ENCODE results near the gene COL20A1.

- TF ChIP-seq POLR2A (IDR thresholded peaks at IDR 0.05): no peak
- no peak for TF ChIP-seq CTCF (IDR thresholded peaks at IDR 0.05 in 8 of 11, conservative IDR thresholded peaks at IDR 0.05 in 3 of 11)
These were observed 91.3 kb downstream of the COL20A1 start for GRCh38 chr20:63384336-63384735.

Measured in spleen (tissue), 7 donors.